SHP77 (cell line): Measurements from ENCODE around the gene SCN11A.
"Not testable (repeated sequence)": the region's sequence is repeated elsewhere in the genome, so short reads cannot be mapped to it uniquely, and the experiment has no call there.

Experiments
- DNase-seq, 2 experiments: peaks; one replicate each; lab custom pipeline; 2025; lab: John Stamatoyannopoulos, UW

Gene SCN11A

GRCh38 chr3:39065197-39065596 lies 13.5 kb upstream of the SCN11A start:
- DNase-seq: peak; percentile 2 to 17

- no peak for DNase-seq
Observed at GRCh38 chr3:39064646-39065045, 12.9 kb upstream of the SCN11A start.

- DNase-seq: no peak
Observed at GRCh38 chr3:39063143-39063542, 11.4 kb upstream of the SCN11A start.

GRCh38 chr3:39062180-39062579 lies 10.4 kb upstream of the SCN11A start:
- DNase-seq: no peak

DNA sequence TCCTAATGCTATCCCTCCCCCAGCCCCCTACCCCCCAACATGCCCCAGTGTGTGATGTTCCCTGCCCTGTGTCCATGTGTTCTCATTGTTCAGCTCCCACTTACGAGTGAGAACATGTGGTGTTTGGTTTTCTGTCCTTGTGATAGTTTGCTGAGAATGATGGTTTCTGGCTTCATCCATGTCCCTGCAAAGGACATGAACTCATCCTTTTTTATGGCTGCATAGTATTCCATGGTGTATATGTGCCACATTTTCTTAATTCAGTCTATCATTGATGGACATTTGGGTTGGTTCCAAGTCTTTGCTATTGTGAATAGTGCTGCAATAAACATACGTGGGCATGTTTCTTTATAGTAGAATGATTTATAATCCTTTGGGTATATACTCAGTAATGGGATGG lies 9.5 kb upstream of the SCN11A start:
- DNase-seq: not testable (repeated sequence)

DNA sequence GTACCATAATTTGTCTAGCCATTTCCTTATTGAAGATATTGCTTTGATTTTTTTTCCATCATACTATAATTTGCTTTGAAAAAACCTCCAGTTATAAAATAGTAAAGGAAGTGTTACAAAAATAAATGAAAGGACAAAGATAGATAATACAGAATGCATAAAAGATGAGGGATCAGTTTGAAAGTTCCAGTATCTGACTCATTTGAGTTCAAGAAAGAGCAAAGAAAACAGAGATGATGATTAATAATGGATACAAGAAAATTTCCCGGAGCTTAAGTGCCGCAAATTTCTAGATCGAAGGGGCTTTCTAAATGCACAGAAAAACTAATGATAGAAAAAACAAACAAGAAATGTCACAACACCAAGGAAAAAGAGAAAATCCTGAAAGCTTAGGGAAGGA lies 4.4 kb upstream of the SCN11A start:
- DNase-seq: no peak

DNA sequence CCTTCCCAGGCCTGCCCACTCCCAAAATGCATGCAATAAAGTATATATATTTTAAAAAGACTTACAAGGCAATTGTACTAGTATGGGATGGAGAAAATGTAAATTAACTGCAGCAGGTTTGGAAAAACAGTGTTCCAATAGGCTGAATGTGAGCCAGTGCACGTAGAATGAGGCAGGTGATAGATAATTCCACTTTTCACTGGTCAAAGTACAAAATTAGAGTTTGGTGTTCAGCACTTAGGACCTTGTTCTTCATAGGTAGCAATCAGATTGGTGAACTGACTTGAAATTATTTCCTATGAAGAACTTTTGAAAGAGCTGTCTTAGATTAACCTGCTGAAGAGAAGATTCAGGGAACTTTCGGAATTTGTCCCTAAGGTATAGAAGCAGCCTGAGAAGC lies 2.0 kb upstream of the SCN11A start:
- DNase-seq: no peak

DNA sequence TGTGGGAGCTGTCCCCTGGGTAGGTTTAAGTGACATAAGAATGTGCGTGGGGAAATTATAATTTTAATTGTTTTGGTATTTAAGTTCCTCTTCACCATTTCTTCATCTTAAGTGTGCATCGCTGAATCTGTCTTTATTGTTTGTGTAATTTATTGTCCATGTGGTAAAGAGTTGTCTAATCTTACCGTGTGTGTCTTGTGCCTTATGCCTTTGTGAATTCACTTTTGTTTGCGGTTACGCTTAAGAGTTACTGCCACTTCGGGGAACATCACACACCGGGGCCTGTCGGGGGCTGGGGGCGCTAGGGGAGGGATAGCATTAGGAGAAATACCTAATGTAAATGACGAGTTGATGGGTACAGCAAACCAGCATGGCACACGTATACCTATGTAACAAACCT lies 839 bp upstream of the SCN11A start:
- no peak for DNase-seq

- no peak for DNase-seq
Observed at GRCh38 chr3:39050029-39050428, 1.7 kb downstream of the SCN11A start.

- no peak for DNase-seq
Observed at GRCh38 chr3:39038165-39038564, 13.6 kb downstream of the SCN11A start.

DNA sequence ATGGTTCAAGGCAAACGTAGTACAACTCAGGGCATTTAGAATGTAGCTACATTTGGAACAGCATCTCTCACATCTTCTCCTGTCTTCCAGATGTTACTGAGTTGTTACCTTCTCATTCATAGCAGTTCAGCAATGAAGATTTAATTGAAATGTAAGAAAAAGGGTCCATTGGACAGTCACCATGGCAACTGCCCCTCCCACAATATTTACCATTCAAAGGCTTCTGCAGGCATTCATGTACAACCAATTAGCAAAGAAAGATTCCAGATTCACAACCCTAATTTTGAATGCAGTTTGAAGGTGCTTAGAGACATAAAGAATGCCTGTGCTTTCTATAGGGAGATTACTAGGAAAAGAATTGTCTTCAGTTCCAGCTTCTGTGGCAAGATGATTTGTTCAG lies 22.2 kb downstream of the SCN11A start:
- no peak for DNase-seq

DNA sequence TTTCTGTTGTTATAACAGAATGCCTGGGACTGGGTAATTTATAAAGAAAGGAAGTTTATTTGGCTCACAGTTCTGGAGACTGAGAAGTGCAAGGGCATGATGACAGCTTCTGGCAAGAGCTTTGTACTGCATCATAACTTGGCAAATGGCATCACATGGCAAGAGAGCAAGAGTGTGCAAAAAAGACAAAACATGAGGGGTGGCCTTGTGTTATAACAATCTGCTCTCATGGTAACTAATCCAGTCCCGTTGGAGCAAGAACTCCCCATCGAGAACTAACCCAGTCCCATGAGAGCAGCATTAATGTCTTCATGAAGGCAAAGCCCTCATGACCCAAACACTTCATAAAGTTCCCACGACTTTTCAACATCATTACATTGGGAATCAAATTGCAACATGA lies 23.2 kb downstream of the SCN11A start:
- DNase-seq: no peak

- DNase-seq: no peak
Observed at GRCh38 chr3:39025222-39025970, 26.3 kb downstream of the SCN11A start.

DNA sequence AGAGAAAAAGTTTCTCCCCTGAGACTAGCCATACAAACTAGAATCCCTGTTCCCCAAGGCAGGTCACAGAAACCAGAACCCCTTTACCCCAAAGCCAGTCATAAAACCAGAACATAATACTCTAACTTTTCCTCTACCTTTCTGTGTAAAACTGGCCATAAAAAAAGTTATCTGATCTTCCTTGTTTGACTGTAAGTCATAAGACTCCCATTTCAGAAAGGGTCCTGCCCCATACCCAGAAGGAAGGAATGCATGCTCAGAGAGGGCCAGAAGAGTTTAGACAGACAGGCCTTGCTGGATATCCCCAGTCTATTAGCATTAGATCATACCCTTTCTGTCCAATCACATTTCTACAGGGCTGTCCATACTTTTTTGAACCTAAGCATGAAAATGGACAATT lies 27.2 kb downstream of the SCN11A start:
- no peak for DNase-seq

DNA sequence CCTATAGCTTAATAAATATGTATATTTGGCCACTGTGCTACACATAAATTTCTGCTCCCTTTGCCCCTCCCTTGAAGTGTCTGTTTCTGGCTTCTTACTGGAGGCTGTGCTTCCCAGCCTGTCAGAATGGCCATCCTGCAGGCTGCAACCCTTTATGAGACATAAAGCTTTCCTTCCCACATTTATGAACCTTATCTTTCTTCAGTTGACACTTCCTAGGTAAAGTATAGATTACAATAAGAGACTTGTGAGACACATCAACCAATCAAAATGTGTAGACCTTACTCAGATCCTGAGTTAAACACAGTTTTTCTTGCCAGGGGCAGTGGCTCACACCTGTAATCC lies 29.5 kb downstream of the SCN11A start:
- DNase-seq: no peak

DNA sequence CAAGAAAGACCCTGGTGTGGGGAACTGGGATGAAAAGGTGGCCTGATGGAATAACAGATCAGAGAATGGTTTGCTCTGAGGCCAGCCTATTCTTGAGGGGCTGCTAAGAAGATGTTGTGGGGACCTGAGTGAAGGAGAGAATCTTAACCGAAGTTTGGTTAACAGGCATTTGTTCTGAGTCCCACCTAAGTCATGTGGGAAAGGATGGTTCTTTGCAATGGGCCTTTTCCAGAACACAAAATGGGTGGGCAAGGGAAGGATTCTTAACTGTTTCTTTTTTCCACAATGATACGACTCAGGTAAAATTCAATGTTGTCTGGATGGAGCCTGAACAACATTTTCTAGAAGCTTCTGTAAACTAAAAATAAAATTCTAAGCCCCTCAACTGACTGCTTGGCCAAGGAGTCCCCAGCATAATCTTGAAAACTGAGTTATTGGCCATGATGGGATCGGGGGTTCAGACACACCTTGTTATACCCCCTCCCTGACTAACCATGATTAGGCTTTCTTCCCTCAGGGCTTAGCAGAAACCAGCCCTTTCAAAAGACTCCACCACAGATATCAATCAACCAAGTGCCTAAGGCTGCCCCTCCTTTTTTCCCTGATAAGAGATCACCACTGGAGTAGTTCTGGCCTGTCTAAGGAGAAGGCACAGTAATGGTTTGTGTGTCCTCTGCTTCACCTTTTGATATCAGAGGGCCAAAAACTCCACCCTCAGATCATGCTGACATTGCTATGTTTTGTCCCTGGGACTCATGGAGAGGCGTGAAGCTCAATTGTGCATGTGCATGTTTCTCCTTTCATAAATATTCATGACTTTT lies 30.1 kb downstream of the SCN11A start:
- DNase-seq: no peak

DNA sequence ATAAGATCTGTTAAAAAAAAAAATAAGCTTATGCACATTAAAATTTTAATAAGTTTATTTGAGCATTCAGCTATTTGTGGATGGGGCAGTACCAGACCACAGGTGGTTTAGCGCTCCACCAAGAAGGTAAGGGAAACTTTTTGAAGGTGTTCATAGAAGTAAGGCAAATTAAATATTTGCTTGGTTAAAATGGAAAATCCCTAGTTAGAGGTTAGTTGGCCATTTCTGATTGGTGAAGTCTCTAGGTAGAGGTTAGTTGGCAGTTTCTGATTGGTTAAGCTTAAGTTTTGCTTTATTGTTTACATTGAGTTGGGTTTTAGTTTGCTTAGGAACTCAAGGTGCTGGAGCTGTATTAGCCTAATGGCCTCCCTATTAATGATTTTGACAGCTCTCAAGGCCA lies 30.7 kb downstream of the SCN11A start:
- no peak for DNase-seq

DNA sequence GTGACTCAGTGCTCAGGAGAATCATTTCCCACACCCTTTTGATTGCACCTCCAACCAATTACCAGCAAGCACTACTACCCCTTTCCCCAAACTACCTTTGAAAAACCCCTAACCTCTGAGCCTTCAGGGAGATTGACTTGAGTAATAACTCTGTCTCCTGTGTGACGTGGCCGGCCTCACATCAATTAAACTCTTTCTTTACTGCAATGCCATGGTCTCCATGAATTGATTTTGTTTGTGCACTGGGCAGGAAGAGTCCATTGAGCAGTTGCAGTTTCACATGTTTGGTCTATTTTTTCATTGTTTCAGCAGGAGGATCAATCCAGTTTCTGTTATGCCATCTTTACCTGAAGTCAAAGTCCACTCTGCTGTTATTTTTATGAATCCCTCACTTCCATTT lies 32.4 kb downstream of the SCN11A start:
- DNase-seq: no peak

DNA sequence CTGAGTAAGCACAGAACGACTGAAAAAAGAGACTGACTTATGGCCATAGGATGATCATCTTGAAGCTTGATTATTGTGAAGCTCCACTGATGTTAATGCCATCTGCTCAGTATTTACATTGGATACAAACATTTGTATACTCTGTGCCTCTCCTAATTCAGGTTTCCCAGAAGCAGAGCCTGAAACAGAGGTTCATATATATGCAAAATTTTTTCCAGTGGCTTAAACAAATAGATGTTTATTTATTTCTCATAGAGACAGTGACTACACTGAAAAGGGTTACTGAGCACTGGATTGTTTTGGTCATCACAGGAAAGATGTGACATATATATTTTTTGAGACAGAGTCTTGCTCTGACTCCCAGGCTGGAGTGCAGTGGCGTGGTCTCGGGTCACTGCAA lies 36.3 kb downstream of the SCN11A start:
- DNase-seq: no peak

GRCh38 chr3:39013921-39014509 lies 37.7 kb downstream of the SCN11A start:
- DNase-seq: no peak

- no peak for DNase-seq
Observed at GRCh38 chr3:39013289-39013688, 38.5 kb downstream of the SCN11A start.

- no peak for DNase-seq
Observed at GRCh38 chr3:39011191-39011736, 40.5 kb downstream of the SCN11A start.

DNA sequence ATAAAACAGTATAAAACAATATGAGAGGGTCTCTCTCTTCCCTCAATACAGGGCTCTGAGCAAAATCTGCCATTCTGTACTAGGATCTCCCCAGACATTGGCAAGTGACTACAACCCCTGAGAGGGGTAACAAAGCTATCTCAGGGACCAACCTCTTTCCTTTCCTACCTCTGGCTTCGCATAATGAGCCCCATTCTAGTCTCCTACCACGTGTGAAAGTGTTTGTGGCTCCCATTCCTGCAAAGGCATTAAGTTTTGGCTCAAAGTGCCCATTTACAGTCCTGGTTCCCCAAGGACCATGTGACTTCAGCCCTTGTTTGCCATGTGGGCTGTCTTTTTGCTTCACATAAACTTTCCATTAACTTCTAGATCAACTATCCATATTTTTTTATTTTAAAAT lies 46.4 kb downstream of the SCN11A start:
- no peak for DNase-seq
